ENCODE results near the gene MC3R.

MC3R gene

GRCh38 chr20:56289652-56290051 lies 41.1 kb downstream of the MC3R start:
- TF ChIP-seq CTCF (IDR thresholded peaks at IDR 0.05): no peak
- Histone ChIP-seq H3K27ac (no peak overlapping the region), H3K9me3 (no peaks in the 10 kb centered on the region), H3K36me3 (no peaks in the 10 kb centered on the region), H3K27me3 (no peaks in the 10 kb centered on the region), H3K4me1 (no peaks in the 10 kb centered on the region), H3K4me3 (no peak overlapping the region)
- intact Hi-C loops (cut with DNase I; ENCODE audit: low total_unique reads): no loop called here
- DNase-seq: no peak

- Histone ChIP-seq H3K9me3 (no peaks in the 10 kb centered on the region), H3K27me3 (no peaks in the 10 kb centered on the region), H3K4me3 (no peak overlapping the region), H3K27ac (no peak overlapping the region), H3K4me1 (no peaks in the 10 kb centered on the region), H3K36me3 (no peaks in the 10 kb centered on the region)
- no peak for TF ChIP-seq CTCF (IDR thresholded peaks at IDR 0.05)
- no peak for DNase-seq
- intact Hi-C loops (cut with DNase I; ENCODE audit: low total_unique reads): no loop called here
Measured at GRCh38 chr20:56299362-56299761, 50.8 kb downstream of the MC3R start.

Measured in tibial artery (tissue), 4 donors.